ENCODE measurements around the gene DHH. TPM values are rescaled to one million over a fixed set of nuclear protein-coding genes. Genes with fewer than 3 reads are reported as not detected.

DHH gene
- total RNA-seq, 3 donors from 2014 or later, result 0.26 to 0.54 (median 0.46) TPM

- H3K4me3 ChIP-seq, result no peak overlapping the region
- ATAC-seq (no peak), DNase-seq (no peak)
- no peaks in the 10 kb centered on the region for H3K9me3 ChIP-seq
- intact Hi-C loops (cut with DNase I, micrococcal nuclease), result loop anchor here in 1 of 2 donors (10.0 kb wide), 1 partner anchor 51 kb away; the partner anchor contains the start of gene TUBA1A
- TF ChIP-seq CTCF (IDR thresholded peaks at IDR 0.05), result no peak
- H3K36me3 ChIP-seq (ENCODE audit: low read depth), result no peaks in the 10 kb centered on the region
- H3K4me1 ChIP-seq (ENCODE audit: low read depth), result peaks cover 13% of the 10 kb centered on the region
Measured at GRCh38 chr12:49133590-49133989, 39.0 kb upstream of the DHH start.

- no peak for DNase-seq
- Histone ChIP-seq H3K4me1 (ENCODE audit: low read depth) (peaks cover 13% of the 10 kb centered on the region), H3K9me3 (no peaks in the 10 kb centered on the region), H3K4me3 (no peak overlapping the region), H3K36me3 (ENCODE audit: low read depth) (no peaks in the 10 kb centered on the region)
- TF ChIP-seq CTCF (IDR thresholded peaks at IDR 0.05), result no peak
- intact Hi-C loops (cut with DNase I, micrococcal nuclease), result loop anchor here in 1 of 2 donors (10.0 kb wide), 1 partner anchor 52 kb away; the partner anchor contains the start of gene TUBA1A
- ATAC-seq, result no peak
Measured at GRCh38 chr12:49133014-49133413, 38.4 kb upstream of the DHH start.

GRCh38 chr12:49131894-49132461, 37.4 kb upstream of the DHH start:
- DNase-seq (peak in 1 of 3 donors; percentile 44), ATAC-seq (no peak)
- intact Hi-C loops (cut with DNase I, micrococcal nuclease), result loop anchor here in 1 of 2 donors (10.0 kb wide), 1 partner anchor 53 kb away; the partner anchor contains the start of gene TUBA1A

GRCh38 chr12:49131051-49131893, 36.7 kb upstream of the DHH start, which contains the start of gene TUBA1B:
TUBA1B (minus strand) TSS chr12:49131395; CDS start chr12:49131300, 95 bp downstream.
- peak within 1 kb of the TSS; percentile 73 for H3K4me3 ChIP-seq
- H3K36me3 ChIP-seq (ENCODE audit: low read depth), result no peaks in the 10 kb centered on the region
- intact Hi-C loops (cut with DNase I, micrococcal nuclease), result loop anchor here in 1 of 2 donors (10.0 kb wide), 1 partner anchor 54 kb away; the partner anchor contains the start of gene TUBA1A
- TF ChIP-seq CTCF (IDR thresholded peaks at IDR 0.05), result no peak
- peaks cover 13% of the 10 kb centered on the region for H3K4me1 ChIP-seq (ENCODE audit: low read depth)
- DNase-seq (peak; percentile 92 to 95 (median 94)), ATAC-seq (peak; percentile 90)
- H3K9me3 ChIP-seq, result no peaks in the 10 kb centered on the region

More at GRCh38 chr12:49131894-49132461, 37.4 kb upstream of the DHH start:
- no peaks in the 10 kb centered on the region for H3K36me3 ChIP-seq (ENCODE audit: low read depth)
- H3K9me3 ChIP-seq, result no peaks in the 10 kb centered on the region
- TF ChIP-seq CTCF (IDR thresholded peaks at IDR 0.05), result no peak
- peak overlapping the region; percentile 73 for H3K4me3 ChIP-seq
- peaks cover 13% of the 10 kb centered on the region for H3K4me1 ChIP-seq (ENCODE audit: low read depth)

- Histone ChIP-seq H3K9me3 (no peaks in the 10 kb centered on the region), H3K4me3 (peak overlapping the region; percentile 73), H3K36me3 (ENCODE audit: low read depth) (no peaks in the 10 kb centered on the region), H3K4me1 (ENCODE audit: low read depth) (peaks cover 13% of the 10 kb centered on the region)
- DNase-seq, result peak; percentile 95 to 98 (median 97)
- peak; percentile 86 for ATAC-seq
- peak; percentile 86 for TF ChIP-seq CTCF (IDR thresholded peaks at IDR 0.05)
- intact Hi-C loops (cut with DNase I, micrococcal nuclease), result loop anchor here in 1 of 2 donors (10.0 kb wide), 1 partner anchor 54 kb away; the partner anchor contains the start of gene TUBA1A
Measured at GRCh38 chr12:49130151-49131050, 35.8 kb upstream of the DHH start.

Data from mucosa of descending colon (tissue), 3 donors.